ENCODE measurements around the gene ZNRD2. TPM values are rescaled to one million over a fixed set of nuclear protein-coding genes. Genes with fewer than 3 reads are reported as not detected.

Gene ZNRD2
- total RNA-seq, 2 experiments from 2014 or later, result 50.7 to 56.4 TPM

- no peaks in the 10 kb centered on the region for H3K27me3 Mint-ChIP-seq
- DNase-seq, result peak; percentile 46
- peak overlapping the region; percentile 96 for H3K4me3 Mint-ChIP-seq
- intact Hi-C loops (cut with DNase I, micrococcal nuclease), result loop anchor here in 1 of 2 experiments (2.0 kb wide), 1 partner anchor 19 kb away; the partner anchor contains the start of gene KCNK7
- ATAC-seq, result no peak
- CTCF ChIA-PET, result interaction anchor here (0.8 to 1.5 kb wide), 4 partner anchors 13 to 72 kb away, joined by 3 to 6 read pairs (median 4); partner anchors contain the start of gene EHBP1L1
- H3K36me3 Mint-ChIP-seq (ENCODE audit: low read depth), result peaks cover 42% of the 10 kb centered on the region
- H3K9me3 Mint-ChIP-seq (ENCODE audit: low read depth), result no peaks in the 10 kb centered on the region
- POLR2A ChIA-PET, result interaction anchor here (0.6 to 1.7 kb wide), 5 partner anchors 10 to 231 kb away, joined by 3 to 5 read pairs (median 3); partner anchors contain the start of genes RELA and SLC25A45
- H3K4me1 Mint-ChIP-seq, result peaks cover 51% of the 10 kb centered on the region
- H3K27ac Mint-ChIP-seq, result peak overlapping the region; percentile 69
Measured at GRCh38 chr11:65613091-65613928, 43.0 kb downstream of the ZNRD2 start.

- H3K27ac Mint-ChIP-seq, result peak within 1 kb of the TSS; percentile 94
- no peaks in the 10 kb centered on the region for H3K27me3 Mint-ChIP-seq
- H3K36me3 Mint-ChIP-seq (ENCODE audit: low read depth), result peaks cover 45% of the 10 kb centered on the region
- H3K4me1 Mint-ChIP-seq, result peaks cover 38% of the 10 kb centered on the region
- ATAC-seq (peak; percentile 93), DNase-seq (peak; percentile 100)
- ChIA-PET CTCF (interaction anchor here (0.6 to 1.8 kb wide), 21 partner anchors 17 to 1314 kb away, joined by 3 to 20 read pairs (median 4); partner anchors contain the start of genes CCDC85B, FAM89B, FIBP and KAT5), POLR2A (interaction anchor here (0.5 to 1.4 kb wide), 21 partner anchors 23 to 479 kb away, joined by 3 to 9 read pairs (median 4); partner anchors contain the start of genes CFL1, EHBP1L1, FAM89B and MALAT1)
- no peaks in the 10 kb centered on the region for H3K9me3 Mint-ChIP-seq (ENCODE audit: low read depth)
- intact Hi-C loops (cut with DNase I, micrococcal nuclease), result loop anchor here (1.0 to 2.0 kb wide), 24 partner anchors 23 to 691 kb away; partner anchors contain the start of genes SIPA1 (in 2 of the 2), SLC25A45 (in 2 of the 2), ZNRD2 (in 2 of the 2) and BANF1 (in 1 of the 2)
- peak within 1 kb of the TSS; percentile 96 for H3K4me3 Mint-ChIP-seq
Measured at GRCh38 chr11:65615229-65615949, 45.1 kb downstream of the ZNRD2 start, which contains the start of gene PCNX3. Gene PCNX3 (plus strand): TSS chr11:65615776. CDS start chr11:65616312, 536 bp downstream.

GRCh38 chr11:65615950-65616574 lies 45.8 kb downstream of the ZNRD2 start:
- no peaks in the 10 kb centered on the region for H3K9me3 Mint-ChIP-seq (ENCODE audit: low read depth)
- H3K4me1 Mint-ChIP-seq, result peaks cover 31% of the 10 kb centered on the region
- intact Hi-C loops (cut with DNase I, micrococcal nuclease), result loop anchor here (1.0 to 2.0 kb wide), 24 partner anchors 22 to 692 kb away; partner anchors contain the start of genes SIPA1 (in 2 of the 2), SLC25A45 (in 2 of the 2), ZNRD2 (in 2 of the 2) and BANF1 (in 1 of the 2)
- peaks cover 45% of the 10 kb centered on the region for H3K36me3 Mint-ChIP-seq (ENCODE audit: low read depth)
- ChIA-PET CTCF (interaction anchor here (0.8 to 1.8 kb wide), 11 partner anchors 10 to 429 kb away, joined by 3 to 20 read pairs (median 4); partner anchors contain the start of genes CCDC85B, FAM89B, SIPA1 and ZNRD2), POLR2A (interaction anchor here (0.8 to 1.4 kb wide), 7 partner anchors 22 to 191 kb away, joined by 3 to 9 read pairs (median 4); partner anchors contain the start of genes EHBP1L1, MALAT1, SCYL1 and SIPA1)
- DNase-seq (peak; percentile 68), ATAC-seq (no peak)
- H3K27ac Mint-ChIP-seq, result peak overlapping the region; percentile 94
- peak overlapping the region; percentile 96 for H3K4me3 Mint-ChIP-seq
- H3K27me3 Mint-ChIP-seq, result no peaks in the 10 kb centered on the region

- intact Hi-C loops (cut with DNase I, micrococcal nuclease), result no loop called here
- Mint-ChIP-seq H3K27me3 (no peaks in the 10 kb centered on the region), H3K4me3 (peak overlapping the region; percentile 93), H3K4me1 (peaks cover 27% of the 10 kb centered on the region), H3K9me3 (ENCODE audit: low read depth) (no peaks in the 10 kb centered on the region), H3K36me3 (ENCODE audit: low read depth) (peaks cover 47% of the 10 kb centered on the region), H3K27ac (peak overlapping the region; percentile 90)
- ATAC-seq (no peak), DNase-seq (peak; percentile 60)
- CTCF ChIA-PET, result interaction anchor here (0.7 to 0.8 kb wide), 4 partner anchors 10 to 35 kb away, joined by 3 to 5 read pairs (median 3); partner anchors contain the start of gene SIPA1
- POLR2A ChIA-PET, result no interaction called here
Measured at GRCh38 chr11:65616575-65617001, 46.3 kb downstream of the ZNRD2 start.

GRCh38 chr11:65617136-65617850 lies 47.0 kb downstream of the ZNRD2 start:
- POLR2A ChIA-PET, result no interaction called here
- Mint-ChIP-seq H3K4me1 (peaks cover 22% of the 10 kb centered on the region), H3K36me3 (ENCODE audit: low read depth) (peaks cover 47% of the 10 kb centered on the region), H3K27ac (peak overlapping the region; percentile 90), H3K27me3 (no peaks in the 10 kb centered on the region), H3K9me3 (ENCODE audit: low read depth) (no peaks in the 10 kb centered on the region), H3K4me3 (peak overlapping the region; percentile 93)
- ATAC-seq (no peak), DNase-seq (no peak)
- intact Hi-C loops (cut with DNase I, micrococcal nuclease), result no loop called here
- CTCF ChIA-PET, result interaction anchor here (0.6 to 1.0 kb wide), 6 partner anchors 8 to 214 kb away, joined by 3 to 5 read pairs (median 3); partner anchors contain the start of gene RNASEH2C

GRCh38 chr11:65617990-65618751 lies 47.9 kb downstream of the ZNRD2 start:
- ATAC-seq, result no peak
- Mint-ChIP-seq H3K27me3 (no peaks in the 10 kb centered on the region), H3K27ac (peak overlapping the region; percentile 31), H3K9me3 (ENCODE audit: low read depth) (no peaks in the 10 kb centered on the region), H3K4me1 (peaks cover 15% of the 10 kb centered on the region), H3K4me3 (no peak overlapping the region), H3K36me3 (ENCODE audit: low read depth) (peaks cover 45% of the 10 kb centered on the region)
- no peak for DNase-seq
- ChIA-PET CTCF (interaction anchor here (0.8 to 1.0 kb wide), 2 partner anchors 9 to 102 kb away, joined by 3 read pairs; partner anchors contain the start of gene RNASEH2C), POLR2A (no interaction called here)
- intact Hi-C loops (cut with DNase I, micrococcal nuclease), result no loop called here

GRCh38 chr11:65618763-65619162 lies 48.5 kb downstream of the ZNRD2 start:
- ChIA-PET POLR2A (interaction anchor here (0.9 kb wide), 1 partner anchor 19 kb away, joined by 3 read pairs; the partner anchor contains the start of gene SIPA1), CTCF (no interaction called here)
- no peaks in the 10 kb centered on the region for H3K9me3 Mint-ChIP-seq (ENCODE audit: low read depth)
- intact Hi-C loops (cut with DNase I, micrococcal nuclease), result no loop called here
- no peak for DNase-seq
- H3K4me1 Mint-ChIP-seq, result peaks cover 14% of the 10 kb centered on the region
- H3K4me3 Mint-ChIP-seq, result no peak overlapping the region
- no peak for ATAC-seq
- no peaks in the 10 kb centered on the region for H3K27me3 Mint-ChIP-seq
- H3K27ac Mint-ChIP-seq, result peak overlapping the region; percentile 58
- H3K36me3 Mint-ChIP-seq (ENCODE audit: low read depth), result peaks cover 43% of the 10 kb centered on the region

GRCh38 chr11:65619281-65619928 lies 49.1 kb downstream of the ZNRD2 start:
- Mint-ChIP-seq H3K9me3 (ENCODE audit: low read depth) (no peaks in the 10 kb centered on the region), H3K4me3 (no peak overlapping the region), H3K36me3 (ENCODE audit: low read depth) (peaks cover 45% of the 10 kb centered on the region), H3K4me1 (peaks cover 14% of the 10 kb centered on the region), H3K27ac (no peak overlapping the region), H3K27me3 (no peaks in the 10 kb centered on the region)
- ChIA-PET POLR2A (interaction anchor here (0.9 kb wide), 1 partner anchor 18 kb away, joined by 3 read pairs; the partner anchor contains the start of gene SIPA1), CTCF (no interaction called here)
- intact Hi-C loops (cut with DNase I, micrococcal nuclease), result no loop called here
- DNase-seq (no peak), ATAC-seq (no peak)

- Mint-ChIP-seq H3K4me1 (peaks cover 14% of the 10 kb centered on the region), H3K27ac (no peak overlapping the region), H3K27me3 (no peaks in the 10 kb centered on the region), H3K9me3 (ENCODE audit: low read depth) (no peaks in the 10 kb centered on the region), H3K36me3 (ENCODE audit: low read depth) (peaks cover 50% of the 10 kb centered on the region), H3K4me3 (no peak overlapping the region)
- DNase-seq, result no peak
- ChIA-PET POLR2A (no interaction called here), CTCF (no interaction called here)
- no peak for ATAC-seq
- intact Hi-C loops (cut with DNase I, micrococcal nuclease), result no loop called here
Measured at GRCh38 chr11:65620666-65621065, 50.4 kb downstream of the ZNRD2 start.

Measured in activated CD4-positive, alpha-beta T cell treated with anti-CD3 and anti-CD28 coated beads for 36 hours (primary cell).